Subcutaneous abdominal adipose tissue (tissue), 5 donors: ENCODE results near the gene ADAMTS3.

Source experiments
- H3K27ac ChIP-seq: one replicate; pipeline ENCODE4 v1.7.0; 2013; ENCODE audit warnings: low read depth, mild to moderate bottlenecking, inconsistent platforms, low read length, moderate library complexity
- H3K27me3 ChIP-seq, 5 donors: one replicate each; pipeline ENCODE4 v1.7.0; 2013; ENCODE audit warnings: low read length in 5 of 5, inconsistent platforms in 1 of 5; ENCODE audit not compliant: control insufficient read depth in 5 of 5, insufficient read depth in 4 of 5
- H3K36me3 ChIP-seq, 5 donors: one replicate each; pipeline ENCODE4 v1.7.0; 2013; ENCODE audit warnings: low read length in 5 of 5; ENCODE audit not compliant: control insufficient read depth in 5 of 5, insufficient read depth in 5 of 5
- H3K4me1 ChIP-seq, 5 donors: one replicate each; pipeline ENCODE4 v1.7.0; 2013; ENCODE audit warnings: low read length in 5 of 5, mild to moderate bottlenecking in 3 of 5, moderate library complexity in 1 of 5; ENCODE audit not compliant: control insufficient read depth in 5 of 5, insufficient read depth in 5 of 5
- H3K4me3 ChIP-seq, 5 donors: one replicate each; pipeline ENCODE4 v1.7.0; 2013; ENCODE audit warnings: low read length in 5 of 5, low read depth in 1 of 5
- H3K9ac ChIP-seq, 5 donors: one replicate each; pipeline ENCODE4 v1.7.0; 2013; ENCODE audit warnings: low read length in 5 of 5, mild to moderate bottlenecking in 4 of 5, moderate library complexity in 3 of 5
- H3K9me3 ChIP-seq, 5 donors: one replicate each; pipeline ENCODE4 v1.7.0; 2013; ENCODE audit warnings: low read length in 5 of 5; ENCODE audit not compliant: control insufficient read depth in 5 of 5
- donor health status: healthy.
- donor health status: healthy.
- donor health status: healthy.
- donor health status: healthy.
- donor health status: healthy.

The ADAMTS3 gene

GRCh38 chr4:72239487-72240116 lies 329.4 kb downstream of the ADAMTS3 start:
- H3K27me3 ChIP-seq = no peaks in the 10 kb centered on the region
- no peak overlapping the region for H3K27ac ChIP-seq
- no peaks in the 10 kb centered on the region for H3K36me3 ChIP-seq
- H3K4me1 ChIP-seq = no peaks in the 10 kb centered on the region
- no peak overlapping the region for H3K4me3 ChIP-seq
- H3K9ac ChIP-seq = no peak overlapping the region
- H3K9me3 ChIP-seq = no peaks in the 10 kb centered on the region
